Activated CD4-positive, alpha-beta memory T cell treated with anti-CD3 and anti-CD28 coated beads for 36 hours (primary cell): Measurements from ENCODE around the gene STXBP3. TPM values are rescaled to one million over a fixed set of nuclear protein-coding genes. Genes with fewer than 3 reads are reported as not detected.
"Not testable (repeated sequence)": the region's sequence is repeated elsewhere in the genome, so short reads cannot be mapped to it uniquely, and the experiment has no call there.

Source experiments
- CTCF ChIA-PET: fragments of 350-600 bp; sonication (Branson Sonifier 250); formaldehyde crosslinking; loops from one replicate; lab custom pipeline; 2021; ENCODE audit warnings: antibody characterized with exemption, inconsistent platforms; lab: Charles Lee
- POLR2A ChIA-PET: fragments of 350-600 bp; sonication (Branson Sonifier 250); formaldehyde crosslinking; loops from one replicate; lab custom pipeline; 2021; ENCODE audit warnings: antibody characterized with exemption; lab: Charles Lee
- DNase-seq: peaks from one replicate; pipeline ENCODE4 v3.0.0-alpha.2; 2020
- H3K27ac Mint-ChIP-seq: one replicate; pipeline ENCODE4 v1.8.0; 2021; ENCODE audit warnings: mixed read lengths
- H3K27me3 Mint-ChIP-seq: one replicate; pipeline ENCODE4 v1.8.0; 2021; ENCODE audit warnings: mixed read lengths
- H3K36me3 Mint-ChIP-seq: one replicate; pipeline ENCODE4 v1.8.0; 2021; ENCODE audit warnings: mixed read lengths
- H3K4me1 Mint-ChIP-seq: one replicate; pipeline ENCODE4 v1.8.0; 2021; ENCODE audit warnings: low read depth, mixed read lengths
- H3K4me3 Mint-ChIP-seq: one replicate; pipeline ENCODE4 v1.8.0; 2021; ENCODE audit warnings: mild to moderate bottlenecking, mixed read lengths
- H3K9me3 Mint-ChIP-seq: one replicate; pipeline ENCODE4 v1.8.0; 2021; ENCODE audit warnings: mixed read lengths
- intact Hi-C: fragments of 100-400 bp; cut with micrococcal nuclease; formaldehyde crosslinking; loops from one replicate; pipeline ENCODE4 v1.15.1; 2023
- total RNA-seq, 2 experiments: library from RNA; stranded (reverse); gene quantifications; one replicate each; pipeline ENCODE4 v1.2.3, GENCODE V29; 2021

Gene STXBP3, protein sequence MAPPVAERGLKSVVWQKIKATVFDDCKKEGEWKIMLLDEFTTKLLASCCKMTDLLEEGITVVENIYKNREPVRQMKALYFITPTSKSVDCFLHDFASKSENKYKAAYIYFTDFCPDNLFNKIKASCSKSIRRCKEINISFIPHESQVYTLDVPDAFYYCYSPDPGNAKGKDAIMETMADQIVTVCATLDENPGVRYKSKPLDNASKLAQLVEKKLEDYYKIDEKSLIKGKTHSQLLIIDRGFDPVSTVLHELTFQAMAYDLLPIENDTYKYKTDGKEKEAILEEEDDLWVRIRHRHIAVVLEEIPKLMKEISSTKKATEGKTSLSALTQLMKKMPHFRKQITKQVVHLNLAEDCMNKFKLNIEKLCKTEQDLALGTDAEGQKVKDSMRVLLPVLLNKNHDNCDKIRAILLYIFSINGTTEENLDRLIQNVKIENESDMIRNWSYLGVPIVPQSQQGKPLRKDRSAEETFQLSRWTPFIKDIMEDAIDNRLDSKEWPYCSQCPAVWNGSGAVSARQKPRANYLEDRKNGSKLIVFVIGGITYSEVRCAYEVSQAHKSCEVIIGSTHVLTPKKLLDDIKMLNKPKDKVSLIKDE
- total RNA-seq: 10 to 100 TPM; 40.8 to 46.8 TPM

DNA sequence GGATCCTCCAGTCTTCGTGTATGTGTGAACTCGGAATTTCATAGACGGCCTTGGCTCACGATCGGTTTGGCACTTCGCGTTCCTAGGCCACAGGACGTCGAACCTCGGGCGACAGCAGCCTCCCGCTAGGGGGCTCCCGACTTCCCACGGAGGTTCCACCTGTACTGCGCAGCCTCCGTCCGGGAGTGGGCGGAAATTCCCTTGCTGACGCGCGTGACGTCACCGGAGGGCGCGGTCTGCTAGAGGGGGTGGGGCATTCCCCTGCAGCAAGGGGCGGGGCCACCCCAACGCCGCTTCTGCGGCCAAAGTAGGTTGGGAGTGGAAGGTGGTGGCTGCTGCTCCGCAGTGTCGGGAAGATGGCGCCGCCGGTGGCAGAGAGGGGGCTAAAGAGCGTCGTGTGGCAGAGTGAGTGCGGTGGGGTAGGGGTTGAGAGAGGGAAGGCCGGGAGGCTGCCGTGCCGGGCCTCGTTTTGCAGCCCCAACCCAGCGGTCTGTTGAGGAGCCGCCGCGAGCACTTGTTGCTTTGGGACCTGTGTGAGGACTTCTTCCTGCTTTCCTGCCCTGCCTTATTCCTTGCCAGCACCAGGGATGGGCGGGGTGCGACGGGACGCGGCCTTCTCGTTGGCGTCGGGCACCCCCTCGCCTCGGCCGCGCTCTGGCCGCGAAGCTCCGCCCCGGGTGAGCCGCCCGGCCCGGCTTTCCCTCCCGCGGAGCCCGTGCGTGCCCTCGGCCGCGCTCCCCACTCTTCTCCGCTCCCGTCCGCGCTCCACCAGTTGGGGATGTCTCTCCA, at the start of gene STXBP3:
Gene STXBP3, plus strand, starts transcription at position 293 of the 789 bp plus-strand sequence. Its CDS starts 64 bp downstream, at position 357.
- H3K4me3 Mint-ChIP-seq: peak within 1 kb of the TSS; percentile 95
- H3K27me3 Mint-ChIP-seq: no peaks in the 10 kb centered on the region
- ChIA-PET POLR2A (interaction anchor here (3.1 kb wide), 1 partner anchor 54 kb away, joined by 14 read pairs; the partner anchor contains the start of gene PRPF38B), CTCF (interaction anchor here (1.0 kb wide), 1 partner anchor 54 kb away, joined by 8 read pairs; the partner anchor contains the start of gene PRPF38B)
- intact Hi-C loops: loop anchor here (1.0 to 5.0 kb wide), 8 partner anchors 42 to 801 kb away; partner anchors contain the start of genes CLCC1, EEIG2, GNAI3 and HENMT1
- H3K27ac Mint-ChIP-seq: peak within 1 kb of the TSS; percentile 97
- H3K4me1 Mint-ChIP-seq: peaks cover 28% of the 10 kb centered on the region
- DNase-seq: peak; percentile 100
- no peaks in the 10 kb centered on the region for H3K36me3 Mint-ChIP-seq
- H3K9me3 Mint-ChIP-seq: no peaks in the 10 kb centered on the region

DNA sequence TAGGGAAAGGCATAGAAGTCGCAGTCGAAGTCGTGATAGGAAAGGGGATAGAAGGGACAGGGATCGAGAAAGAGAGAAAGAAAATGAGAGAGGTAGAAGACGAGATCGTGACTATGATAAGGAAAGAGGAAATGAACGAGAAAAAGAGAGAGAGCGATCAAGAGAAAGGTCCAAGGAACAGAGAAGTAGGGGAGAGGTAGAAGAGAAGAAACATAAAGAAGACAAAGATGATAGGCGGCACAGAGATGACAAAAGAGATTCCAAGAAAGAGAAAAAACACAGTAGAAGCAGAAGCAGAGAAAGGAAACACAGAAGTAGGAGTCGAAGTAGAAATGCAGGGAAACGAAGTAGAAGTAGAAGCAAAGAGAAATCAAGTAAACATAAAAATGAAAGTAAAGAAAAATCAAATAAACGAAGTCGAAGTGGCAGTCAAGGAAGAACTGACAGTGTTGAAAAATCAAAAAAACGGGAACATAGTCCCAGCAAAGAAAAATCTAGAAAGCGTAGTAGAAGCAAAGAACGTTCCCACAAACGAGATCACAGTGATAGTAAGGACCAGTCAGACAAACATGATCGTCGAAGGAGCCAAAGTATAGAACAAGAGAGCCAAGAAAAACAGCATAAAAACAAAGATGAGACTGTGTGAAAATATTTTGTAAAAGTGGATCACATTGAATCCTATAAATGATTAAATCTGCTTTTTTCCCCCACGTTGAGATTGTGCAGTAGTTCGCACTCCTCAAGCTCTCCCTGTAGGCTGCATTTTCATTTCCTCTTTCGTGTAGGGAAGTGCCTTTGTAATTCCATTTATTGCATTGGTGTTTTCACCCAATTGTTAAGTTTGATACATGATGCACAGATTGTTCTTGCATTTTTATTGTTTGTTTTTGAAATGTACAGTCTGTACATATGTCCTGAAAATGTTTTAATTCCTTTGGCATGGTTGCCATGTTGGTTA, 46.8 kb upstream of the STXBP3 start:
- Mint-ChIP-seq H3K4me1 (peaks cover 74% of the 10 kb centered on the region), H3K27me3 (no peaks in the 10 kb centered on the region), H3K36me3 (peaks cover 63% of the 10 kb centered on the region), H3K27ac (peak overlapping the region; percentile 86), H3K4me3 (peak overlapping the region; percentile 53), H3K9me3 (no peaks in the 10 kb centered on the region)
- DNase-seq: no peak
- intact Hi-C loops: no loop called here
- POLR2A ChIA-PET: no interaction called here
- CTCF ChIA-PET: no interaction called here

DNA sequence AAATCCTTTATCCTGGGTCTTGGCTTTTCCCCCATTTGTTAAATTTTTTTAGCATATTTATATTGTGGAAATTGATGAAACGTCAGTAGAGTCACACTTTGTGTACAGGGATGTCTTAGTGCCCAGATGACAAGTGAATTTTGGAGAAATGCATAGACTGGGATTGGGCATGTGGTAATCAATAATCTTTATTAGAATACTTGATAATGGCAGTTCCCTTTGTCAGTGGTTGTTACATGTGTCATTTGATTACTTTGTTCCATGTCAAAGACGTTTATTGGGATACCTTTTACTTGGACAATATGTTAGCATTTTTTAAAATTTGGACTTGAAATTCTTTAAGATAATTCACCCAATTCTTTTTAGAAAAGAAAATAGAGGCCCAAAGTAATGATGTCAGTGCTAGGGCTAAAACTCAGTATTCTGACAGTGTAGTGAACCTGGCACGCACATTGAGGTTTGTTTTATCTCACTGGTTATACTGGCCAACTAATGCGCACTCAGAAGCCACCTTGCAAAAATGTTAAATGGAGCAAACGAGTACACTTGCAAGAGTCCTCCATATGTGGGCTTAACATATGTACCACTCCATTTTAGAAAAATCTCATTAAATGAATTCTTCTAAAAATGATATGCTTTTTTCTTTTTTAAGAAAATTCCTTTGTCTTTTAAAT, 45.2 kb upstream of the STXBP3 start:
- no peaks in the 10 kb centered on the region for H3K27me3 Mint-ChIP-seq
- DNase-seq: no peak
- H3K9me3 Mint-ChIP-seq: no peaks in the 10 kb centered on the region
- H3K4me3 Mint-ChIP-seq: no peak overlapping the region
- CTCF ChIA-PET: interaction anchor here (3.7 kb wide), 1 partner anchor 8 kb away, joined by 13 read pairs; the partner anchor contains the start of gene PRPF38B
- peaks cover 51% of the 10 kb centered on the region for H3K36me3 Mint-ChIP-seq
- no peak overlapping the region for H3K27ac Mint-ChIP-seq
- intact Hi-C loops: no loop called here
- POLR2A ChIA-PET: interaction anchor here (2.9 kb wide), 1 partner anchor 8 kb away, joined by 39 read pairs; the partner anchor contains the start of gene PRPF38B
- peaks cover 78% of the 10 kb centered on the region for H3K4me1 Mint-ChIP-seq

DNA sequence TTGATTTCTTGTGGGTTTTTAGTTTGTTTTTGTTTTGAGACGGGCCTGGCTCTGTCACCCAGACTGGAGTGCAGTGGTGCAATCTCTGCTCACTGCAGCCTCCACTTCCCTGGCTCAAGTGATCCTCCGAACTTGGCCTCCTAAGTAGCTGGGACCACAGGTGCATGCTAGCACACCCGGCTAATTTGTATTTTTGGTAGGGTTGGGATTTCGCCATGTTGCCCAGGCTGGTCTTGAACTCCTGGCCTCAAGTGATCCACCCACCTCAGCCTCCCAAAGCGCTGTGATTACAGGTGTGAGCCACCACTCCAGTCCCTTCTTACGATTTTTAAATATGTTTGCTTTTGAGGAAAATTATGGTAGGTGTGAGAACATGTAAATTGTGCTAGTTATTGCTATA, 44.4 kb upstream of the STXBP3 start:
- DNase-seq, H3K4me3 Mint-ChIP-seq, H3K9me3 Mint-ChIP-seq, intact Hi-C loops, H3K27me3 Mint-ChIP-seq: not testable (repeated sequence)
- Mint-ChIP-seq H3K4me1 (peaks cover 70% of the 10 kb centered on the region), H3K36me3 (peaks cover 45% of the 10 kb centered on the region), H3K27ac (peak overlapping the region; percentile 64)
- ChIA-PET POLR2A (interaction anchor here (1.7 to 2.9 kb wide), 2 partner anchors 9 to 55 kb away, joined by 5 to 39 read pairs; partner anchors contain the start of gene PRPF38B), CTCF (interaction anchor here (3.7 kb wide), 1 partner anchor 9 kb away, joined by 13 read pairs; the partner anchor contains the start of gene PRPF38B)

DNA sequence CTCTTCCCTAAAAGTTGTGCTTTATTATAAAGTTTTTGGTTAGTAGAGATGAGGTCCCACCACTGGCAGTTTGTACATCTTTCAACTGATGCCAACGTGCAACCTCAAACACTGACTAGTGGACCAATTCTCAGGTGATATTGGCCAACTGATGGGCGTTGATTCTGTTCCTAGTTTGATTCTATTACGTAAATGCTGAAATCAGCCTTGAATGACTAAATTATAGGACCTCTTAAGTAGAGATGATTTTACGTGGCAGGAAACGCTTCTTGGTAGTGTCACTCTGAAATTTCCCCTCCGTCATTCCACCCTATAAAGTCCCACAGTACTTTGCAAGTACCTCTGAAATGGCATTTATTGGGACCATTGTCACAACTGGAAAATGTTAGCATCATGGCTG, 42.5 kb upstream of the STXBP3 start:
- DNase-seq: peak; percentile 54
- Mint-ChIP-seq H3K36me3 (peaks cover 28% of the 10 kb centered on the region), H3K9me3 (no peaks in the 10 kb centered on the region), H3K4me3 (peak overlapping the region; percentile 59), H3K4me1 (peaks cover 60% of the 10 kb centered on the region), H3K27me3 (no peaks in the 10 kb centered on the region), H3K27ac (peak overlapping the region; percentile 92)
- ChIA-PET POLR2A (interaction anchor here (1.2 to 2.9 kb wide), 2 partner anchors 11 to 43 kb away, joined by 4 to 39 read pairs; partner anchors contain the start of genes HENMT1 and PRPF38B), CTCF (interaction anchor here (1.5 to 3.7 kb wide), 2 partner anchors 11 to 61 kb away, joined by 3 to 13 read pairs; partner anchors contain the start of gene PRPF38B)
- intact Hi-C loops: loop anchor here (1.0 to 2.0 kb wide), 3 partner anchors 42 to 199 kb away; partner anchors contain the start of gene STXBP3

DNA sequence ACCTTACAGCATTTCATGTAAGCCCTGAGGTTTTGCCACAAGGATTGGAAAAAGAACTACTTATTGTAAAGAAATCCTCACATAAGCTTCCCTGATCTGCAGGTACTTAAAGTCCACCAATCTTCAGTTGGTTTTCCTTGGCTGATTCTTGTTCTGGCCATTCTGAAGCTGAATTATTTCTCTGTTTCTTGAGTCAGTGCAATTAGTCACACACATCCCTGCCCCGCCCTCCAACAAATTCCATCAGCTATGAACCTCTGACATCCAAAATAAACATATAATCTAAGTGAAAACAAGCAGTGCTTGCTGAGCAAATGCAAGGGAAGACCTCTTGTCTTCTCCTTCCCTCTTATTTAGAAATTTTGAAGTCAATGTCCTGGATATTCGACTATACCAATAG, 42.0 kb upstream of the STXBP3 start:
- peaks cover 57% of the 10 kb centered on the region for H3K4me1 Mint-ChIP-seq
- intact Hi-C loops: loop anchor here (1.0 to 2.0 kb wide), 3 partner anchors 42 to 200 kb away; partner anchors contain the start of gene STXBP3
- ChIA-PET CTCF (interaction anchor here (0.7 to 3.7 kb wide), 4 partner anchors 9 to 145 kb away, joined by 3 to 13 read pairs (median 4); partner anchors contain the start of genes EEIG2 and PRPF38B), POLR2A (interaction anchor here (0.6 to 1.7 kb wide), 4 partner anchors 9 to 44 kb away, joined by 3 to 17 read pairs (median 4); partner anchors contain the start of genes HENMT1 and PRPF38B)
- peak overlapping the region; percentile 92 for H3K27ac Mint-ChIP-seq
- H3K36me3 Mint-ChIP-seq: peaks cover 23% of the 10 kb centered on the region
- no peaks in the 10 kb centered on the region for H3K27me3 Mint-ChIP-seq
- H3K4me3 Mint-ChIP-seq: no peak overlapping the region
- H3K9me3 Mint-ChIP-seq: no peaks in the 10 kb centered on the region
- no peak for DNase-seq

DNA sequence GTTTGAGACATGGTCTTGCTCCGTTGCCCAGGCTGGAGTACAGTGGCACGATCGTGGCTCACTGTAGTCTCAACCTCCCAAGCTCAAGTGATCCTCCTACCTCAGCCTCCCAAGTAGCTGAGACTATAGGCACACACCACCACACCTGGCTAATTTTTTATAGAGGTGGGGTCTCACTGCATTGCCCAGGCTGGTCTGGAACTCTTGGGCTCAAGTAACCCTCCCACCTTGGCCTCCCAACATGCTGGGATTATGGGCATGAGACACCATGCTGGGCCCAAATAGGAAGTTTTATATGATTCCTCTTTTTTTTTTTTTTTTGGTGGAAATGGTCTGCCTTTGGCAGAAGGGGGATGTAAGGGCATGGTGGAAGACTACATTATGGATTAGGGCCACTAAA, 39.8 kb upstream of the STXBP3 start:
- intact Hi-C loops: no loop called here
- H3K4me1 Mint-ChIP-seq: peaks cover 46% of the 10 kb centered on the region
- CTCF ChIA-PET: interaction anchor here (1.0 to 1.7 kb wide), 3 partner anchors 11 to 194 kb away, joined by 3 read pairs; partner anchors contain the start of gene PRPF38B

DNA sequence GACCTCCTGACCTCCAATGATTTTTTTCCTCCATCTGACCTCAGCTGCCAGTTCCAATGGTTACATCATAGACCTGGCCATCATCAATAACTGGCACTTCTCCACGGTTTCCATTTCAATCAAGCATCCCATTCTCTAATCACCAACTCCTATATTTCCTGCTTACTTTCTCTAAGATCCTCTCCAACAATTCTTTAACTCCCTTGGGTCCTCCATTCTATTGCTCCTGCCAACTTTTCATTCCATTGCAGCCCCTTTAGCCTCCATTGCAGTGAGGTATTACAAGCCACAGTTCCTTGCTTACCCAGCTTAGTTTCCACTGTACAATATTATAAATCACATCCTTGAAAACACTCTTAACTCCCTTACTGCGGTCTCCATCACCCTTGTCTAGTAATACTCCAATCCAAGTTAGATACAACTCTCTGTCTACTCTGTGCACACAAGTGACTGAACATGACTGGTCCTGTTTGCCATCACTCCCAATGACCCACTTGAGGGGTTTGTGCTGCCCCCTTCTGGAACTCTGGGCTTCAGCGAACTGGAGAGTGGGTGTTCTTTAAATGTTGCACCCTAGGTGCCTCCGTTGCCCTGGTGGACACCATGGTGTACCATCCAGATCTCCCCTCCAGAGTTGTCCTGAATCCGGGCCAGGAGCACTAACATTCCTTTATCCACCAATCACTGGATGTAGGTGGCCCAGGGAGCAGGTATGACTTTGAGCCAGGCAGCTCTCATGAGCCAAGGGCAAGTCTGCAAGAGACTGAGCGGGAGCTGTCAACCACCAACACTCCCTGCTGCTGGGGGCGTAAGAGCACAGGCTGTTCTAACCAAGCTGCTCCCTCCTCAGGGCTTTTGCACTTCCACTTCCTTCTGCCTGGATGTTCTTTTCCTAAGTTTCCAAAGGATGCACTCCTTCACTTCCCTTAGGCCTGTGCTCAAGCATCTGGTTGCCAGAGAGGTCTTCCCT, 37.5 kb upstream of the STXBP3 start:
- H3K4me1 Mint-ChIP-seq: peaks cover 28% of the 10 kb centered on the region
- CTCF ChIA-PET: interaction anchor here (0.6 to 2.5 kb wide), 9 partner anchors 14 to 200 kb away, joined by 3 to 16 read pairs (median 3); partner anchors contain the start of genes EEIG2 and PRPF38B
- POLR2A ChIA-PET: no interaction called here
- DNase-seq: peak; percentile 83
- no peak overlapping the region for H3K27ac Mint-ChIP-seq
- H3K4me3 Mint-ChIP-seq: no peak overlapping the region
- H3K9me3 Mint-ChIP-seq: no peaks in the 10 kb centered on the region
- no peaks in the 10 kb centered on the region for H3K36me3 Mint-ChIP-seq
- H3K27me3 Mint-ChIP-seq: peaks cover 4% of the 10 kb centered on the region
- intact Hi-C loops: loop anchor here (1.0 to 2.0 kb wide), 2 partner anchors 16 to 197 kb away; partner anchors contain the start of gene PRPF38B

More for the DNA sequence above, 39.8 kb upstream of the STXBP3 start:
- DNase-seq: no peak
- peaks cover 6% of the 10 kb centered on the region for H3K36me3 Mint-ChIP-seq
- H3K27ac Mint-ChIP-seq: no peak overlapping the region
- no peak overlapping the region for H3K4me3 Mint-ChIP-seq
- no peaks in the 10 kb centered on the region for H3K27me3 Mint-ChIP-seq
- POLR2A ChIA-PET: no interaction called here
- no peaks in the 10 kb centered on the region for H3K9me3 Mint-ChIP-seq

DNA sequence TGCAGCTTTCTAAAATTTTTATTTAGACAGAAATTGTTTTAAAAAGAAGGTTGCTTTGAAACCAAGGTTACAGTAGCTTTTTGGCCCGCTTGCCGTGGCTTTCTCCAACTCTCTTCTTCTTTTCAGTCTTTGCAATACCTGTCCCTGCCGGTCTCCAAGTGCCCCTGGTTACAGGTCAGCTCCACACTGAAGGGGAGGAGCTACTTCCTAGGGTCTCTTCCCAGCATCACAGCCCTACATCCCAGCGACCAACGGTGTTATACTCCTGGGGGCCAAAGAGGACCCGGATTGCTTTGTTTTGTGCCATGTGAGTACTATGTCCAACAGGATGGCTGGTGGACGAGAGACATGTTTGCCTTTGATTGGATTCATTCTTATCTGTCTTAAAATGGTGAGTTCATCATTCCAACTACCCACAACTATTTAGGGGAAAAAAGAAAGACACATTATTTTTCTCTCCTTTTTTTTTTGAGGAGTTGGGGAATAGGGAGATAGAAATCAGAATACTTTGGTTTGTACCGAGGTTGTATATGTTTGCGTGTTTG, 33.8 kb upstream of the STXBP3 start, which contains the start of gene FNDC7:
Gene FNDC7, plus strand, starts transcription at position 303 of the 545 bp plus-strand sequence. Its CDS starts 26 bp downstream, at position 329.
- peaks cover 4% of the 10 kb centered on the region for H3K27me3 Mint-ChIP-seq
- H3K27ac Mint-ChIP-seq: no peak within 1 kb of the TSS
- H3K4me3 Mint-ChIP-seq: no peak within 1 kb of the TSS
- POLR2A ChIA-PET: no interaction called here
- no peak for DNase-seq
- H3K4me1 Mint-ChIP-seq: peaks cover 7% of the 10 kb centered on the region
- no peaks in the 10 kb centered on the region for H3K9me3 Mint-ChIP-seq
- intact Hi-C loops: no loop called here
- H3K36me3 Mint-ChIP-seq: no peaks in the 10 kb centered on the region
- CTCF ChIA-PET: no interaction called here
